Epithelial cell of alveolus of lung (primary cell): ENCODE measurements around the gene LRRC14B. TPM values are rescaled to one million over a fixed set of nuclear protein-coding genes. Genes with fewer than 3 reads are reported as not detected.

Source experiments
- total RNA-seq: library from RNA; depleted of rRNA; stranded (reverse); fragments of >200 nt; gene quantifications from 2 replicates; pipeline ENCODE4 v1.2.1, GENCODE V29; 2015

The LRRC14B gene
- not detected in 2 replicates for total RNA-seq

GRCh38 chr5:191036-191948 lies at the start of gene LRRC14B:
Gene LRRC14B, plus strand, starts transcription at chr5:191495. Its CDS starts 44 bp downstream, at chr5:191539.

DNA sequence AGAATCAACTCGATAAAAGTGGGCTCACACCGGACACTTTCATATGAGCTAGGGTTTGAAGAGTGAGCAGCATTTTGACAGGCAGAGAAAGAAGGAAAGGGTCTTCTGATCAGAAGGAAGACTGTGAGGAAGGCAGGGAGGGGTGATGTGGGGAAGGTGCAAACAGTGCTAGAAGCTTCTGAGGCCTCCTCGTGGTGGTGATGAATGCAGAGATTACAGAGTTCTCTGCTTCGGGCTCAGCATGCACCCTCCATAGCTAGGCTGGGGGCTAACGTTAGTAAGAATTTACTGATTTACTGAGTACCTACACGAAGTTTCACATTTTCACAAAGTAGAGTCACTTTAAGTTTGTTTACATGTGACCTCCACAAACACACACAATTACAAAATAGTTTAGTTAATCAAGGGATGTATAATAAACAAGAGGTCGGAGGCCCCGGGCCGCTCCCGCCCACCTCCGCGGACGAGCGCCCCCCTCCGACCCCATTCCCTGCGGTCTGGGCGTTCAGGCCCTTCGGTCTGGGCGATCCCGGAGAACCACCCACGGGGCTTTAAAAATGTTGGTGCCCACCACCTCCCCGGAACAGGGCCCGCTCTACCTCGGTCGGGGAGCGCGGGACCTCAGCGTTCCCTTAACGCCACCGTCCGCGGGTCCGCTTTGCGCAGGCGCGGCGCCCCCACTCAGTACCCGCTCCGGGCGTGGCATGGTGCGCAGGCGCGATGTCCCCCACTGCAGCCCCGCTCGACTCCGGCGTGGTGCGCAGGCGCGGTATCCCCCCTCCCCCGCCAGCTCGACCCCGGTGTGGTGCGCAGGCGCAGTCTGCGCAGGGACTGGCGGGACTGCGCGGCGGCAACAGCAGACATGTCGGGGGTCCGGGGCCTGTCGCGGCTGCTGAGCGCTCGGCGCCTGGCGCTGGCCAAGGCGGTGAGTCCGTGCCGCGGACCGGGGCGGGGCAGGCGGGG lies 26.5 kb downstream of the LRRC14B start, which contains the start of the genes CCDC127 and SDHA:
CCDC127 (minus strand) TSS at position 660 of the 963 bp plus-strand sequence. CDS start 1,304 bp downstream, outside the sequence.
SDHA (plus strand) TSS at position 827 of the 963 bp plus-strand sequence; CDS start at position 863, 36 bp downstream.

Other genes starting within 250 kb of the LRRC14B start
- gene PLEKHG4B, start 99.3 kb upstream of the LRRC14B start, total RNA-seq: 0.39 TPM in 1 of 2 replicates, not detected in the other
- 3.6 and 3.8 TPM in 2 replicates for gene CCDC127, start 26.7 kb downstream of the LRRC14B start, total RNA-seq
- 87.4 and 108 TPM in 2 replicates for gene SDHA, start 26.8 kb downstream of the LRRC14B start, total RNA-seq
- 70.6 and 117 TPM in 2 replicates for gene PDCD6, start 80.2 kb downstream of the LRRC14B start, total RNA-seq
- 7.0 and 47.7 TPM in 2 replicates for gene AHRR, start 130.2 kb downstream of the LRRC14B start, total RNA-seq